Motor neuron (in vitro differentiated cells): ENCODE measurements around the gene HS2ST1. TPM values are rescaled to one million over a fixed set of nuclear protein-coding genes. Genes with fewer than 3 reads are reported as not detected.

Experiments
- ATAC-seq, 8 experiments: fragments of 200-7000 bp; cut with Tn5 transposase; replicated peaks in 6 of 8; 2 replicates each; pipeline ENCODE4 v1.8.0; 2021; ENCODE audit warnings: mild to moderate bottlenecking in 8 of 8, moderate library complexity in 8 of 8
- H3K27ac ChIP-seq, 2 donors: fragments of 250-450 bp; sonication (Bioruptor Pico); 2 replicates each; pipeline ENCODE4 v1.9.0; 2021; ENCODE audit warnings: antibody characterized with exemption in 2 of 2, mild to moderate bottlenecking in 2 of 2, moderate library complexity in 1 of 2
- H3K4me1 ChIP-seq, 2 donors: fragments of 250-450 bp; sonication (Bioruptor Pico); replicated peaks in 1 of 2; 2 replicates each; pipeline ENCODE4 v1.6.1; 2021; ENCODE audit warnings: antibody characterized with exemption in 2 of 2, mild to moderate bottlenecking in 2 of 2, moderate library complexity in 1 of 2
- H3K4me3 ChIP-seq, 5 donors: fragments of 250-450 bp; sonication (Bioruptor Pico); 2 replicates each; pipeline ENCODE4 v1.9.0; 2021; ENCODE audit warnings: antibody characterized with exemption in 5 of 5, mild to moderate bottlenecking in 5 of 5, moderate library complexity in 4 of 5
- whole genome bisulfite sequencing, 10 experiments: fragments of 450-650 bp; shearing (Covaris generic); methylation state at CpG; one replicate each; pipeline ENCODE4 v1.0.0; 2022; 5-methylcytosine and 5-hydroxymethylcytosine counted together
- in situ Hi-C, 9 experiments: fragments of 400-800 bp; cut with MboI; loops; one replicate each; pipeline ENCODE4 v1.15.0; 2021; ENCODE audit warnings: low sequenced_read_pairs in 9 of 9, low pct_unique_long_range_greater_than_20kb in 2 of 9; ENCODE audit not compliant: unreplicated experiment in 9 of 9
- total RNA-seq, 8 experiments: library from RNA; unstranded; fragments of 300-600 nt; gene quantifications; 2 replicates each; pipeline versions ENCODE4 v1.2.3 to v1.2.4, GENCODE V29; 2022

Gene HS2ST1
- total RNA-seq, 8 experiments from 2014 or later, result 12.2 to 43.6 (median 23.0) TPM

DNA sequence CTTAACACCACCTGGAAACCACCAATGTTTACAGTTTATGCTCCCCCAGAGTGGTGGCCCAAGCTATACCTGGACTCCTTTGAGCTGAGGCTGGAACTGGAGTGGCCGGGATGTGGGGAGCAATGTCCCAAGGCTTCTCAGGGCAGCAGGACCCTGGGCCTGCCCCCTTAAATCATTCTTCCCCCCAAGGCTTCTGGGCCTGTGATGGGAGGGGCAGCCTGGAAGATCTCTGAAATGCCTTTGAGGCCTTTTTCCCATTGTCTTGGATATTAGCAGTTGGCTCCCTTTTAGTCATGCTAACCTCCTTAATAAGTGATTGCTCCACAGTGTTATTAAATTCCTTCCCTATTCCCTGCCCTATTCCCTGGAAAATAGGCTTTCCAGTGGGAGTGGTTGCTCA is 185.8 kb downstream of the HS2ST1 start:
- 100% methylated on average over 1 of the region's 1 CpG; no CpG with 5 or more reads in 9 of the 10 experiments for WGBS, 10 experiments
- in situ Hi-C loops, result no loop called here
- ATAC-seq, result no peak
- H3K27ac ChIP-seq, result no peak overlapping the region
- H3K4me3 ChIP-seq, result no peak overlapping the region
- no peaks in the 10 kb centered on the region for H3K4me1 ChIP-seq

DNA sequence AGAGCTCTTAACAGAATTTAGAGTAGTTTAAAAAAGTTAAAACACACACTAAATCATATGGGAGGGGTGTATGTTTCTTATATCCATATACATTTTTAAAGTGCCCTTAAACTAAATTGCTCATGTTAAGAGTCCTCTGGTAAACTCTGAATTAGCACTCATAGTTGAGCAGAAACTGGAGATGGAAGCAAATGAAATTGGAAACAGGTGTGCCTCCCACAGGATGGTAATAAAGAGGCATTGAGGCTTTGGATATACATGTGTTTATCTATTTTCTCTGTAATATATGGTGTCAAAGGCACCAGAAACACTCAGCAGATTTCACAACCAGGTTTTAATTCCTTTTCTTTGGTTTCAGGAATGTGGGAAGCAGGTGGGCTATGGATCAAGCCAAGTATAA is 188.6 kb downstream of the HS2ST1 start:
- ATAC-seq, result peak in 1 of 8 experiments; percentile 60
- H3K27ac ChIP-seq, result no peak overlapping the region
- H3K4me1 ChIP-seq, result no peaks in the 10 kb centered on the region
- in situ Hi-C loops, result no loop called here
- H3K4me3 ChIP-seq, result no peak overlapping the region

DNA sequence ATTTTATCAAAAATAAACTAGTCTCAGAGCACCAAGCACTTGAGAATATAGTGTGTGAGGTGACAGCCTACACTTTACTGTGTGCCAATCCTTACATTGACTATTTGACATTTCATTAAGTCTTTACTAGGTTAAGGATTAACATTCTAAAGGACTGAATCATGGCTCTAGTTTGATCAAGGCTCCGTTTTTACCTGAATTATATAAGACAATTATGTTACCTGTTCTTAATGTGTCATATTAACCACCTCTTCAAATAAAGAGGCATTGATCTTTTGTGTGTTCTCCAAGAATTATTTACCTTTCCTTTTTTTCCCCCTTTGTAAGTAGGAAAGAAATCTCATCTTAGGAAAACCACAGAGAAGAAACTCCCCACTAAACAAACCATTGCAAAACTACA is 189.7 kb downstream of the HS2ST1 start:
- Histone ChIP-seq H3K4me1 (peaks cover 6 to 8% of the 10 kb centered on the region in 2 donors), H3K27ac (no peak overlapping the region), H3K4me3 (no peak overlapping the region)
- ATAC-seq, result no peak
- in situ Hi-C loops, result no loop called here
- 83 to 100% (median 100%) methylated on average over 1 of the region's 1 CpG; no CpG with 5 or more reads in 1 of the 10 experiments for WGBS, 10 experiments

DNA sequence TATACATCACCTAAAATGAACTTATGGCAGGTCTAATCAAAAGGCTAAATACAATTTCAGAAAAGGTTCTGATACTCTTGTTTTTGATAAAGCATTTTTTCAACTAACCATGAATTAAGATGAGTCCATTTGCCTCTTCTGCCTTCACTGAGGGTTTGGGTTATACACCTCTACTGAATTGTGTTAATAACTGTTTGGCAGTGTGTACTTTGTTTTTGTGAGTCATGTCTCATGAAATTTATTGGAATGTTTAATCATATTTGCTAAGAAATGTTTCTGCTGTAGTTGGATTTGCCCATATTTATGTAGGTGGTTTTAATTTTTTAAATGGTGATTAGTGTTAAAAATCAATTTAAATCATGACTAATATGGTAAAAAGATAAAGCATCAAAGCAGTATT is 190.5 kb downstream of the HS2ST1 start:
- Histone ChIP-seq H3K4me1 (peaks cover 6 to 8% of the 10 kb centered on the region in 2 donors), H3K27ac (no peak overlapping the region), H3K4me3 (no peak overlapping the region)
- ATAC-seq, result no peak
- in situ Hi-C loops, result no loop called here

DNA sequence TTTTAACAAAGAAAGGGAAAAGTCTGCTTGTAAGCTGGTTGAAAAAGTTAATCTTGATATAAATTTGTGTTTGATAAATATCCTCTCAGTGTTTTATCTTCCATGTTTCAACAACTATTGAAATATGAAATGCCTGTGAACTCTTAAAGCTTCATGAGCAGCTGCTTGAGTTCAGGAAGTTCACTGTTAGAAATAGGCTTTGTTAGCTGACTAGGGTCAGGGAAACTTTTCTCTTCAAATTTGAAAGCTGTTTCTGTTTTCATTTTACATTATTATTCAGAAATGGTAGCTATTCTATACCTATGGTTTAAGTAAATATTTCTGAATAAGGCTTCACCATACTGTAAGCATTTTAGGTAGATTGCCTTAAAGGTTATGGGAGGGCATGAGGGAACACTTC is 191.7 kb downstream of the HS2ST1 start:
- Histone ChIP-seq H3K27ac (no peak overlapping the region), H3K4me3 (no peak overlapping the region), H3K4me1 (peaks cover 6 to 8% of the 10 kb centered on the region in 2 donors)
- no peak for ATAC-seq
- in situ Hi-C loops, result no loop called here

DNA sequence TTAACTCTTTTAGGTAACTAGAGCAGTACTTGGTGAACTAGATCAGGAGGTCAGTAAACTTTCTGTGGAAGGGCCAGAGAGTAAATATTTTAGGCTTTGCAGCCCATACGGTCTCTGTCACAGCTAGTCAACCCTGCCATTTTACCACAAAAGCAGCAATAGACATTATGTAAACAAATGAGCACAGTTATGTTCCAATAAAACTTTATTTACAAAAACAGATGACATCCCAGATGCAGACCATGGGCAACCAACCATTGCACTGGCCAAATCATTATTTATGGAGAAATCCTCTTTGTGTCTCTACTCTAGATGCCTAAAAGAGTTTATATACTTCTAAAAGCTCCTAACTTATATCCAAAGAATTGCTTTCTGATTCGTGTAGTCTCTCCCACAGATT is 192.4 kb downstream of the HS2ST1 start:
- WGBS, 10 experiments, result 31 to 100% (median 96%) methylated on average over 1 to 2 of the region's 2 CpGs; no CpG with 5 or more reads in 1 of the 10 experiments
- peaks cover 6 to 8% of the 10 kb centered on the region in 2 donors for H3K4me1 ChIP-seq
- no peak for ATAC-seq
- no peak overlapping the region for H3K27ac ChIP-seq
- no peak overlapping the region for H3K4me3 ChIP-seq
- in situ Hi-C loops, result no loop called here

DNA sequence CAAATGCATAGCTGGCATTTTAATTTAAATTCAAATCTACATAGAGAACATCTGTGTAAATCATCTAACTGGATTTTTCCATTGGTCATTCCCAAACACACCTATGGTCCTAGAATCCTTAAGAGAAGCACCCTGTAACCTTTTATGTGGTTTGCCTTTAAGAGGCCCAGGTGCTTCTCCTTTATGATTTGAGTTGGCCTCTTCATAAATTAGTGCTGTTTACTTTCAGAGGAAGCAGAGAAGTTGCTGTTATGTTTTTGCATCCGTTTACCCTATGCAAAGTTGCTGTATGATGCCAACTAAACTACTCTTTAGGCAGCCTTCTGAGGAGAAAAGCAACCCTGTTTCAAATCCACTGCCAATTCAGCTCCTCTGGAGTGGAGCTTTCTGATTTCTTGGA is 193.8 kb downstream of the HS2ST1 start:
- peaks cover 6 to 8% of the 10 kb centered on the region in 2 donors for H3K4me1 ChIP-seq
- 53 to 80% (median 62%) methylated on average over 1 of the region's 1 CpG; no CpG with 5 or more reads in 6 of the 10 experiments for WGBS, 10 experiments
- ATAC-seq, result no peak
- in situ Hi-C loops, result no loop called here
- H3K4me3 ChIP-seq, result no peak overlapping the region
- H3K27ac ChIP-seq, result no peak overlapping the region

DNA sequence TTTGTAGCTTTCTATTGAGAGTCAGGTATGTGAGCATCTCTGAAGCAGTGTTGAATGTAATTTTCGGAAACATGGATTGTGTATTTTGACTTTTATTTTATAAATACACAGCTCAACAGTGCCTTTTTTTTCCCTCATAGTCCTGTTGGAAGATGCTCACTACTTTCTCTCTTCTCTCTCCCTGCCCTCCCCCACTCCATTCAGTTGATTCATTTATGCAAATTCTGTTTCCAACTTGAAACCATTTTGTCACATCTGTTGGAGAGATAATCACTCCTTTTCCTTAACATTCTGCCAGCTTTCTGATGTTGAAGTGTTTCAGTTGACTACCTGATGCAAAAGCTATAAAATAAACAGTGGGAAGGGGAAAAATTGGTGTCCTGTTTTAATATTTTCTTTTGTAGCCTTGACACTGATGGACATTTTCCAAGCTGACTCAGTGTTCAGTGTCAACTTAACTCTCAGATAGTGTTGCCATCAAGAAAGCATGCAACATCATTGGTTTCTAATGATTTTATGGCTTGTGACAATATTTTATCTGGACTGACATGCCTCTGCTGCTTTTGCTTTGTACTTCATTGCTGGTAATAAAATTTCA is 194.5 kb downstream of the HS2ST1 start:
- peaks cover 6 to 8% of the 10 kb centered on the region in 2 donors for H3K4me1 ChIP-seq
- no peak overlapping the region for H3K4me3 ChIP-seq
- no peak overlapping the region for H3K27ac ChIP-seq
- 57 to 100% (median 89%) methylated on average over 1 of the region's 1 CpG; no CpG with 5 or more reads in 2 of the 10 experiments for WGBS, 10 experiments
- in situ Hi-C loops, result no loop called here
- peak in 2 of 8 experiments; percentile 42 to 66 for ATAC-seq

DNA sequence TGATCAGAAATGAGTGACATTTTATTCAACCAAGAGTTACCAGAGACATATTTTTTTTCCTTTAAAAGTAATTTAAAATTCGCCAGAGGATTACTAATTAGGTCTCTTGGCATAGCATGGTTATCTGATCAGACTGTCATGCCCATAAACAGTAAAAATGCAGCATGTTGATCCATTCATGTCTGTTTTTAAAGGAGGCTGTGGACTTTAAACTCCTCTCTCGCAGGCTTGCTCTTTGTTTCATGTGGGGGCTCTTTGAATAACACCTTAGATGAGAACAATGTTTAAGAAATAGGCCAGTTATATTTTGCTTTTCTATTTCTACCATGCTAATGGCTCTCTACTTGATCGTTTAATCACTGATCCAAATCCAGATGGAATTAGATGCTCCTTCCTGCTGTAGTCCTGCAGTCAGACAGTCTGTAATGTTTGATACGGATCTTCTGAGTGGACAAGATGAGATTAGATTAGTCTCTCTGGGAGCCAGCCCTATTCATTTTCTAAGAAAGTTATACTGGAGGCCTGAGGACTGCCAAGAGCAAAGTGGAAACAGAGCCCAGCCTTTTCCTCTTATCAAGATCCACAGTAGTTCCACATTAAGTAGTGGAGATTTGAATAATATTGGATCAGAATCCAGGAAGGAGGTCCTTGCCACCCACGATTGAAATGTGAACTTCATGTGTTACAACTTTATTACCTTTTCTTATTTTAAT is 197.4 kb downstream of the HS2ST1 start:
- H3K4me1 ChIP-seq, result peaks cover 6 to 8% of the 10 kb centered on the region in 2 donors
- no peak overlapping the region for H3K27ac ChIP-seq
- in situ Hi-C loops, result no loop called here
- H3K4me3 ChIP-seq, result no peak overlapping the region
- ATAC-seq, result peak in 3 of 8 experiments; percentile 14 to 55 (median 23)
- WGBS, 10 experiments, result 0 to 88% (median 70%) methylated on average over 1 to 5 of the region's 5 CpGs; no CpG with 5 or more reads in 1 of the 10 experiments

DNA sequence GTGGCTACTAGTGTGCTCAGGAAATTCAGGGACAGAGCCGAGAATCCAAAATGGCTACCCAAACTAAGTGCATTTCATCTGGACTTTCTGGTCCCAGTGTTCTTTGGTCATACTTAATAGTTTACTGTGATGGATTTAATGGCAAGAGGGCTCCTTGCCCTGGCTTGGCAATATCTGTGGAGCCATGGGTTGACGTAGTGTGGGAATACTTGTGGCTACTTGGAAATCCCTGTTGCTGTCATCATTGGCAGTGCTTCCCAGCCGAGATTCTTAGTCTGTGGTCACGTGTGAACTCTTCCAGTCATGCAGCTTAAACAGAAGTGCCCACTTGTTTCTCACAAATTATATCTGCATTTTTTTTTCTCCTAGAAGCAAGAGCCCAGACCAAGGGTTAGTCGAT is 198.9 kb downstream of the HS2ST1 start:
- Histone ChIP-seq H3K27ac (no peak overlapping the region), H3K4me1 (peaks cover 8 to 13% of the 10 kb centered on the region in 2 donors), H3K4me3 (no peak overlapping the region)
- in situ Hi-C loops, result no loop called here
- no peak for ATAC-seq
- WGBS, 10 experiments, result 20 to 100% (median 97%) methylated on average over 1 to 5 of the region's 5 CpGs; no CpG with 5 or more reads in 1 of the 10 experiments

DNA sequence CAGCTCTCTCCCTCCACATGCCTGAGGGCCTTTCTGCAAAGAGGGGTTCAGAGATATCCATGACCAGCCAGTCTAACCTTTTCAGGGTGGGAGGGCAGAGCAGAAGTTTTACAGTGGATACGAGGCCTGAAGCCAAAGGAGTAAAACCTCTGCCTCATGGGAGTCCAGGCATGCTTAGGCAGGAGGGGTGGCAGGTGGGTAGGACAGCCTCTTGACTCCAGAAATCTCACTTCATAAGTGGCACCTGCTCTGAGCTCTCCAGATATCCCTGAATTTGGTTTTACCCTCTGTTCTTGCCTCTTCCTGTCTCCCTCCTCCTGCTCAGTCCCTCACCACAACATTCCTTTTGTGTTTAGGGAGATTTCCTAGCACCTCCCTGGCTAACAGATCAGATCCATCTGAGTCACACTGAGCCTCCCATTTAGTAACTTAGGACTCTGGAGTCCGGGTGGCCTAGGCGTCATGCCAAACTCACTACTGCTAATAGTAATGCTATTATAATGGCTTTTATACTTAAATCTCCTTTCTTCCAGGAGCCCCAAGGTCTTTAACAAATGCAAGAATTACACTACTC is 201.0 kb downstream of the HS2ST1 start:
- 38 to 100% (median 90%) methylated on average over 1 to 3 of the region's 3 CpGs; no CpG with 5 or more reads in 2 of the 10 experiments for whole genome bisulfite sequencing, 10 experiments
- in situ Hi-C loops, result no loop called here
- no peak overlapping the region for H3K27ac ChIP-seq
- H3K4me1 ChIP-seq, result peaks cover 0 to 7% of the 10 kb centered on the region in 2 donors
- no peak overlapping the region for H3K4me3 ChIP-seq
- peak in 2 of 8 experiments; percentile 64 to 74 for ATAC-seq

DNA sequence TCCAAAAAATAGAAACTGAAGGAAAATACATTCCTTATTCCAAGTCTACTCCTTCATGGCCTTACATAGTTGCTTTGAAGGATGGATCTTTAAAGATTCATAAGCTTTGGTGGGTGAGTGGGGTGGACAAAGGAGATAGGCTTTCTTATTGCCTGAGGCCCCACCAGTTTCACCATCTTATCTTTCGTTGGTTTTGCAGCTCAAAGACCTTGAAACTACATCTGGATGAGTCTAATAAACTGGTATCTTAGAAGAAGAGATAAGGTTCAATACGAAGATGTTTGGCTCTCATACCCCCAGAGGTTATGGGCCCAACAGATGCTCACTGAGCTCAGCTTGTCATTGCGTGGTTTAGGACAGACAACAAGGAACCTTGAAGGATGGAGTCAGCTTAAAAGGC is 201.5 kb downstream of the HS2ST1 start:
- no peak overlapping the region for H3K27ac ChIP-seq
- peaks cover 0 to 7% of the 10 kb centered on the region in 2 donors for H3K4me1 ChIP-seq
- H3K4me3 ChIP-seq, result no peak overlapping the region
- ATAC-seq, result no peak
- in situ Hi-C loops, result no loop called here
- 50 to 100% (median 92%) methylated on average over 1 to 3 of the region's 3 CpGs for WGBS, 10 experiments

DNA sequence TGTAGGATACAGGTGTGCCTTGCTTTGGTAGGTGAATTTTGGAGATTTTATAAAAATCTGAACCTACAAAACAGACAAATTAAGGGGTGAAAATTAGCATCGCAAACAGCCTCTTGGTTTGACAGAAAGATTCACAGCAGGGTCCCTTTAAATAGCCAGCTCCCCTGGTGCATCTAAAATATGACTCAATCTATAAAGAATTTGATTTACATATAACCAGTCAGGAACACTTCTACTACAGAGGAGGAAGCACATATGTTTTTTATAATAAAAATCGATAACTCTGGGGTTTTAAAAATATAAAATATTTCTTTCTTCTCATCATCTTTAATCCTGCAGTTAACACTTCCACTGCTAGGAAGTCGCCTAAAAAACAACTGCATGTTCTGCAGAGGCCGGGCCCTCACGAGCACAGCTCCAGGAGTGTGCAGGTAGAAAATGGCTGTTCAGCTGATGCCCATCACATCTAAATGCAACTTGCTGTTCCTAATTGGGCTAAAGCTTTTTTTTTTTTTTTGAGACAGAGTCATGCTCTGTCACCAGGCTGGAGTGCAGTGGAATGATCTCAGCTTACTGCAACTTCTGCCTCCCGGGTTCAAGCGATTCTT is 203.4 kb downstream of the HS2ST1 start:
- WGBS, 10 experiments, result 44 to 80% (median 71%) methylated on average over 2 to 7 of the region's 7 CpGs; no CpG with 5 or more reads in 1 of the 10 experiments
- peaks cover 0 to 7% of the 10 kb centered on the region in 2 donors for H3K4me1 ChIP-seq
- H3K27ac ChIP-seq, result no peak overlapping the region
- in situ Hi-C loops, result no loop called here
- no peak overlapping the region for H3K4me3 ChIP-seq
- ATAC-seq, result peak in 4 of 8 experiments; percentile 29 to 66 (median 48)
